ENCODE results near the gene BPIFB2.

Gene BPIFB2

DNA sequence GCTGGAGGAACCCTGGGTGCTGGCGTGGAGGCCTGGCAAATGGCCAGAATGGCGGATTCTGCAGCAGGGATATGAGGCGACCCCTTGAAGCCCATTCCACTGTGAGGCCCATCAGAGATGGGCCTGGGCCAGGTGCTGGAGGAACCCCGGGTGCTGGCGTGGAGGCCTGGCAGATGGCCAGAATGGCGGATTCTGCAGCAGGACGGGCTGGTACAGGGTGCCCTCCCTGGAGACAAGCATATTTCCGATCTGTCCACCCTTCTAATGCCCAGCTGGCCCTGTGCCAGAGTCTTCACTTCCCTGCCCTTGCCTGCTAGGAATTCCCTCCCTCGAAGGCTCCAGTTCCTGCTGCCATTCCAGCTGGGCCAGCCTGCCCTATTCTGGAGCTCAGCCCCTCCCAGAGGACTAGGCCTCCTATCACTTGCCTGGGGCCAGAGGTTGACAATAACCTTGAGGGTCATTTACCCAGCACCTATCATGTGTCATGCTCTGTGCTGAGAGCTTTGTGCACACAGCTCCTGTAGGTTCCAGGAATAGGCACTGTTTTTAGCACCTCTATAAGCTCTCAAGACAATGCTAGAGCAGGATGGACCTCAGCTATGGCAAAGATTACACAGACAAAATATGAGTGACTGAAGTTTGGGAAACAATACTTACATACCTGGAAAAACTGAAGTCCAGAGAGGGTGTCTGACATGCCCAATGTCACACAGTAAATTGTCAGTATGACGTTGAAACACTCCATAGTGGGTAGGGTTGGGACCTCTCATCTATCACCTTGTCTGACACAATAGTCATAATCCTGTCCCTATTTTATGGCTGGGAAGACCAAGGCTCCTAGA is 24.7 kb upstream of the BPIFB2 start:
- Histone ChIP-seq H2BK12ac (ENCODE audit: low read length in 2 of 2) (no peak overlapping the region), H3K36me3 (ENCODE audit: control insufficient read depth in 1 of 2, insufficient read depth in 2 of 2, low read depth in 1 of 2, low read length in 2 of 2) (no peaks in the 10 kb centered on the region), H2BK5ac (ENCODE audit: low read depth, low read length, poor library complexity, severe bottlenecking) (no peak overlapping the region), H2BK120ac (ENCODE audit: low read depth, low read length) (no peak overlapping the region), H3K4me2 (ENCODE audit: low read length, poor library complexity, severe bottlenecking) (no peak overlapping the region), H3K4me1 (ENCODE audit: control insufficient read depth, insufficient read depth, low read depth, low read length) (no peaks in the 10 kb centered on the region), H3K23ac (ENCODE audit: low read length in 2 of 2) (no peak overlapping the region), H3K4ac (ENCODE audit: low read depth in 1 of 2, low read length in 2 of 2) (no peak overlapping the region), H2AK5ac (ENCODE audit: low read length, severe bottlenecking) (no peak overlapping the region), H3K14ac (ENCODE audit: low read length in 2 of 2) (no peak overlapping the region), H3K27me3 (ENCODE audit: control insufficient read depth in 1 of 2, insufficient read depth in 1 of 2, low read length in 2 of 2) (peaks cover 19 to 65% of the 10 kb centered on the region in 2 experiments), H4K8ac (ENCODE audit: low read length) (no peak overlapping the region), H2AFZ (ENCODE audit: low read depth, low read length) (no peak overlapping the region), H3K18ac (ENCODE audit: low read depth in 1 of 2, low read length in 2 of 2) (no peak overlapping the region), H3K9ac (ENCODE audit: low read length) (no peak overlapping the region), H3K79me1 (replicated peaks; ENCODE audit: low read length, poor library complexity, severe bottlenecking) (no peaks in the 10 kb centered on the region), H2BK15ac (ENCODE audit: low read depth, poor library complexity, severe bottlenecking) (no peak overlapping the region), H3K27ac (ENCODE audit: low read length, poor library complexity, severe bottlenecking) (no peak overlapping the region), H3K4me3 (ENCODE audit: insufficient read depth in 1 of 2, low read depth in 1 of 2, low read length in 2 of 2) (no peak overlapping the region), H4K91ac (ENCODE audit: low read length) (no peak overlapping the region), H3K9me3 (ENCODE audit: control insufficient read depth, low read length) (no peaks in the 10 kb centered on the region)
- 85% methylated on average over 9 of the region's 10 CpGs for WGBS
- DNase-seq: no peak

GRCh38 chr20:32983459-32984112 is 23.9 kb upstream of the BPIFB2 start:
- Histone ChIP-seq H3K9ac (ENCODE audit: low read length) (no peak overlapping the region), H2BK12ac (ENCODE audit: low read length in 2 of 2) (no peak overlapping the region), H4K91ac (ENCODE audit: low read length) (no peak overlapping the region), H3K27ac (ENCODE audit: low read length, poor library complexity, severe bottlenecking) (no peak overlapping the region), H2BK15ac (ENCODE audit: low read depth, poor library complexity, severe bottlenecking) (no peak overlapping the region), H3K27me3 (ENCODE audit: control insufficient read depth in 1 of 2, insufficient read depth in 1 of 2, low read length in 2 of 2) (peaks cover 19 to 60% of the 10 kb centered on the region in 2 experiments), H2AFZ (ENCODE audit: low read depth, low read length) (no peak overlapping the region), H3K23ac (ENCODE audit: low read length in 2 of 2) (no peak overlapping the region), H3K4me1 (ENCODE audit: control insufficient read depth, insufficient read depth, low read depth, low read length) (no peaks in the 10 kb centered on the region), H2BK5ac (ENCODE audit: low read depth, low read length, poor library complexity, severe bottlenecking) (no peak overlapping the region), H3K4me2 (ENCODE audit: low read length, poor library complexity, severe bottlenecking) (no peak overlapping the region), H3K36me3 (ENCODE audit: control insufficient read depth in 1 of 2, insufficient read depth in 2 of 2, low read depth in 1 of 2, low read length in 2 of 2) (no peaks in the 10 kb centered on the region), H2BK120ac (ENCODE audit: low read depth, low read length) (no peak overlapping the region), H3K14ac (ENCODE audit: low read length in 2 of 2) (no peak overlapping the region), H3K18ac (ENCODE audit: low read depth in 1 of 2, low read length in 2 of 2) (no peak overlapping the region), H3K4me3 (ENCODE audit: insufficient read depth in 1 of 2, low read depth in 1 of 2, low read length in 2 of 2) (no peak overlapping the region), H4K8ac (ENCODE audit: low read length) (no peak overlapping the region), H3K4ac (ENCODE audit: low read depth in 1 of 2, low read length in 2 of 2) (no peak overlapping the region), H2AK5ac (ENCODE audit: low read length, severe bottlenecking) (no peak overlapping the region), H3K9me3 (ENCODE audit: control insufficient read depth, low read length) (no peaks in the 10 kb centered on the region), H3K79me1 (replicated peaks; ENCODE audit: low read length, poor library complexity, severe bottlenecking) (no peaks in the 10 kb centered on the region)
- WGBS: 84% methylated on average over 8 of the region's 12 CpGs
- DNase-seq: no peak

DNA sequence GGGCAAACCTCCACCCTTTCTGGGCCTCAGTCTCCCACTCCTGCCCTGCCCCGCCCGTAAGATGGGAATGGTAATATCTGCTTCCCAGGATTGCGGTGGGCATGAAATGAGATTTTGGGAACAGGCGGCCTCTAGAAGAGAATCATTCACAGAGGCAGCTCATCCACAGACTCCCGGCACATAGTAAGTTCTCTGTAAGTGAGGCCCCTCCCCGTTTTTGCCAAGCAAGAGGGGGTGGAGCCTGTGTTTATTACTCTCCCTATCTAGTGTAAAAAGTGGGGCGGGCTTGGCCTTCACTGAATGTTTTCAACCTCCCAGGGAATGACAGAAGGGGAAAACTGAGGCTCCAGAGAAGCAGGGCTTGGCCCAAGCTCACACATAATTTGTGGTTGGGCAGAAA is 23.3 kb upstream of the BPIFB2 start:
- no peak overlapping the region for H3K4me2 ChIP-seq (ENCODE audit: low read length, poor library complexity, severe bottlenecking)
- no peak overlapping the region for H3K9ac ChIP-seq (ENCODE audit: low read length)
- no peak overlapping the region for H3K18ac ChIP-seq (ENCODE audit: low read depth in 1 of 2, low read length in 2 of 2)
- no peaks in the 10 kb centered on the region for H3K4me1 ChIP-seq (ENCODE audit: control insufficient read depth, insufficient read depth, low read depth, low read length)
- no peak overlapping the region for H3K23ac ChIP-seq (ENCODE audit: low read length in 2 of 2)
- WGBS: 64% methylated on average over 6 of the region's 7 CpGs
- H4K91ac ChIP-seq (ENCODE audit: low read length): no peak overlapping the region
- no peak overlapping the region for H4K8ac ChIP-seq (ENCODE audit: low read length)
- H2AFZ ChIP-seq (ENCODE audit: low read depth, low read length): no peak overlapping the region
- H3K4me3 ChIP-seq (ENCODE audit: insufficient read depth in 1 of 2, low read depth in 1 of 2, low read length in 2 of 2): no peak overlapping the region
- H2BK15ac ChIP-seq (ENCODE audit: low read depth, poor library complexity, severe bottlenecking): no peak overlapping the region
- no peak overlapping the region for H3K4ac ChIP-seq (ENCODE audit: low read depth in 1 of 2, low read length in 2 of 2)
- H2BK5ac ChIP-seq (ENCODE audit: low read depth, low read length, poor library complexity, severe bottlenecking): no peak overlapping the region
- H3K79me1 ChIP-seq (replicated peaks; ENCODE audit: low read length, poor library complexity, severe bottlenecking): no peaks in the 10 kb centered on the region
- DNase-seq: no peak
- H2BK120ac ChIP-seq (ENCODE audit: low read depth, low read length): no peak overlapping the region
- no peaks in the 10 kb centered on the region for H3K36me3 ChIP-seq (ENCODE audit: control insufficient read depth in 1 of 2, insufficient read depth in 2 of 2, low read depth in 1 of 2, low read length in 2 of 2)
- H3K27ac ChIP-seq (ENCODE audit: low read length, poor library complexity, severe bottlenecking): no peak overlapping the region
- H3K14ac ChIP-seq (ENCODE audit: low read length in 2 of 2): no peak overlapping the region
- H3K27me3 ChIP-seq (ENCODE audit: control insufficient read depth in 1 of 2, insufficient read depth in 1 of 2, low read length in 2 of 2): peaks cover 19 to 55% of the 10 kb centered on the region in 2 experiments
- no peaks in the 10 kb centered on the region for H3K9me3 ChIP-seq (ENCODE audit: control insufficient read depth, low read length)
- H2BK12ac ChIP-seq (ENCODE audit: low read length in 2 of 2): no peak overlapping the region
- H2AK5ac ChIP-seq (ENCODE audit: low read length, severe bottlenecking): no peak overlapping the region

- Histone ChIP-seq H3K27me3 (ENCODE audit: control insufficient read depth in 1 of 2, insufficient read depth in 1 of 2, low read length in 2 of 2) (peaks cover 19 to 52% of the 10 kb centered on the region in 2 experiments), H3K9me3 (ENCODE audit: control insufficient read depth, low read length) (no peaks in the 10 kb centered on the region), H3K79me1 (replicated peaks; ENCODE audit: low read length, poor library complexity, severe bottlenecking) (no peaks in the 10 kb centered on the region), H2BK5ac (ENCODE audit: low read depth, low read length, poor library complexity, severe bottlenecking) (no peak overlapping the region), H3K4ac (ENCODE audit: low read depth in 1 of 2, low read length in 2 of 2) (no peak overlapping the region), H3K4me2 (ENCODE audit: low read length, poor library complexity, severe bottlenecking) (no peak overlapping the region), H3K36me3 (ENCODE audit: control insufficient read depth in 1 of 2, insufficient read depth in 2 of 2, low read depth in 1 of 2, low read length in 2 of 2) (no peaks in the 10 kb centered on the region), H3K23ac (ENCODE audit: low read length in 2 of 2) (no peak overlapping the region), H2AK5ac (ENCODE audit: low read length, severe bottlenecking) (no peak overlapping the region), H4K91ac (ENCODE audit: low read length) (no peak overlapping the region), H2BK12ac (ENCODE audit: low read length in 2 of 2) (no peak overlapping the region), H2BK15ac (ENCODE audit: low read depth, poor library complexity, severe bottlenecking) (no peak overlapping the region), H3K27ac (ENCODE audit: low read length, poor library complexity, severe bottlenecking) (no peak overlapping the region), H3K4me3 (ENCODE audit: insufficient read depth in 1 of 2, low read depth in 1 of 2, low read length in 2 of 2) (no peak overlapping the region), H3K9ac (ENCODE audit: low read length) (no peak overlapping the region), H3K18ac (ENCODE audit: low read depth in 1 of 2, low read length in 2 of 2) (no peak overlapping the region), H3K14ac (ENCODE audit: low read length in 2 of 2) (no peak overlapping the region), H2AFZ (ENCODE audit: low read depth, low read length) (no peak overlapping the region), H4K8ac (ENCODE audit: low read length) (no peak overlapping the region), H2BK120ac (ENCODE audit: low read depth, low read length) (no peak overlapping the region), H3K4me1 (ENCODE audit: control insufficient read depth, insufficient read depth, low read depth, low read length) (no peaks in the 10 kb centered on the region)
- 84% methylated on average over 9 of the region's 9 CpGs for WGBS
- no peak for DNase-seq
Observed at GRCh38 chr20:32984631-32985354, 22.7 kb upstream of the BPIFB2 start.
